Islet of Langerhans (tissue), 1 donor: ENCODE results near the gene DNAJC21.

Experiments
- FAIRE-seq: peaks from one replicate; lab custom pipeline; 2011; peaks lifted over from hg19 to GRCh38; lab: Jason Lieb, UNC

Gene DNAJC21

GRCh38 chr5:34982823-34983222 lies 53.5 kb downstream of the DNAJC21 start:
- FAIRE-seq = no peak

- no peak for FAIRE-seq
These were observed 57.6 kb downstream of the DNAJC21 start for GRCh38 chr5:34986965-34987364.

- no peak for FAIRE-seq
These were observed 62.3 kb downstream of the DNAJC21 start for GRCh38 chr5:34991486-34992238.

- no peak for FAIRE-seq
These were observed 64.6 kb downstream of the DNAJC21 start for GRCh38 chr5:34993951-34994350.

GRCh38 chr5:34996261-34996660 lies 66.9 kb downstream of the DNAJC21 start:
- no peak for FAIRE-seq

DNA sequence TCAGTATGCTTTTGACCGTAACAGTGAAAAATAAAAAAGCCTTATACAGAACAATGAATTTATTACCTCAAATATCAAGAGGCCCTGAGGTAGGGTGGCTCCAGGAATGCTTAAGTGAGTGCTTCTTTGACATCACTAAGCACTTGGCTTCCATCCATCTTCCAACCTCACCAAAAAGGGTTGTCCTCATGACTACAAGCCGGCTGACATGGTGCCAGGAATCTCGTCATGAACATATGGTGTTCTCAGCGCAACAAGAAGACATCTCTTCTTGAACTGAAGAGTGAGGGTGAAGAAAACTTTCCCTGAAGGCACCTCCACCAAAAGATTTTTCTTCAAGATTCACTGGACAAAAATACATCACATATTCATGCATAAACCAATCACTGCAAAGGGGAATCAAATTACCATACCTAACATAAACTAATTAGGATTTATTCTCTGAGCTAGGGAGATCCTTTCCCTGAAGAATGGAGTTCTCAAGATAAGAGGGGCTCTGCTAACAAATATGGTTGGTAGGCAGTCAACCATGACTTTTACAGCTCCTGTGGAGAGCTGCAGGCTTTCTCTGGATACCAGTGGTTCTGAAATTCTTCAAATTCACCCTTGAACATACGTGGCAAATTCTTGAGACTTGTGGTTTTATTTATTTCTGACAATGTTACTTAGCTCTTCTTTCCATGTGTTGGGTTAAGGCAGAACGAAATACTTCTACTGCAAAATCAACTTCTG lies 68.9 kb downstream of the DNAJC21 start:
- FAIRE-seq = no peak

DNA sequence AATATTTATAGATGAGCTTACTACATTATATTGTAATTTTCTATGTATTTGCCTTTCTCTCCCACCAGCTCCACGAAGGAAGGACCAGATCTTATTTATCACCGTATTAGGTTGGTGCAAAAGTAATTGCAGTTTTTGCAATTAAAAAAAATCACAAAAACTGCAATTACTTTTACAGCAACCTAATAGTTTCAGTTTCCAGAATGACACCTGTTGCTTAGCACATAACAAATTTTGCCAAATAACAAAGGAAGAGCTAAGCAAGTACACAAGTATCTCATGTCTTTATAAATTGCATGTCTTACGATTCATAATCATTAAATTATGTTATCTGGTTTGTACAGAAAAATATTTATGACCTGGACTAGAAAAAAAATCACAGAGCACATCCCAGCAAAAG lies 72.5 kb downstream of the DNAJC21 start:
- no peak for FAIRE-seq

DNA sequence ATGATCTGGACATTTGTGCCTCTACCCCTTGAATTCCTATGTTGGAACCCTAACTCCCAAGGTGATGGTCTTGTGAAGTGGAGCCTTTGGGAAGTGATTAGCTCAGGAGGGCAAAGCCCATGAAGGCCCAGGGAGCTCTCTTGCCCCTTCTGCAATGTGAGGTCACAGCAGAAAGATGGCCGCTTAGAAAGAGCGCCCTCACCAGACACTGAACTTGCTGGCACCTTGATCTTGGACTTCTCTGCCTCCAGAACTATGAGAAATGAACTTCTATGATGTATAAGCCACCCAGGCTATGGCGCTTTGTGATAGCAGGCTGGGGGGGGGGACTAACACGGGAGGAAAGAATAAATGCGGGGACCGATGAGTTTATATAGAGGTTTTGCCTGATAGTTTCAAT lies 73.1 kb downstream of the DNAJC21 start:
- FAIRE-seq = no peak

- no peak for FAIRE-seq
These were observed 73.9 kb downstream of the DNAJC21 start for GRCh38 chr5:35003018-35003957.

- FAIRE-seq = no peak
These were observed 74.8 kb downstream of the DNAJC21 start for GRCh38 chr5:35004200-35004599.

DNA sequence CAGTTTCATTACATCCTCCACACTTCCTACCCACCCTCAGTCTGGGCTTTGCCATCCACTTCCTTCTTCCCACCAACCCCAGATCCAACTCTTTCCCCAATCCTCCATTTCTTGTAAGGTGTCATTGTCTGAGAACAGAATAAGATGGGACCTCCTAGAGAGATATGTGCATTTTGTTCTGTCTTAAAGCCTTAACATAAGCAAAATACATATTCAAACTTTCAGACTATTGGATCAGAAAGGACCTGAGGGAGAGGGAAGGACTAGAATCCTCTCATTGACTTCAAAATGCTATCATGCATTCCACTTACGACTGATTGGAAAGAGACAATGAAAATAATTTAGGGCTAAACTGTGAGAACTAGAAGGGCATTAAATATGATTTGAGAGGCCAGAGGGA lies 75.4 kb downstream of the DNAJC21 start:
- FAIRE-seq = no peak
